Neutrophil (primary cell): Measurements from ENCODE around the gene NBAS.
"Not testable (repeated sequence)": the region's sequence is repeated elsewhere in the genome, so short reads cannot be mapped to it uniquely, and the experiment has no call there.

Experiments
- H3K27ac ChIP-seq: fragments of 200-600 bp; sonication (generic); 2 replicates; pipeline ENCODE4 v1.5.1; 2016; ENCODE audit warnings: mild to moderate bottlenecking, moderate library complexity
- H3K27me3 ChIP-seq: fragments of 200-600 bp; sonication (generic); 2 replicates; pipeline ENCODE4 v1.6.0; 2016; ENCODE audit warnings: mild to moderate bottlenecking
- H3K36me3 ChIP-seq: fragments of 200-600 bp; sonication (generic); 2 replicates; pipeline ENCODE4 v1.5.1; 2017
- H3K4me1 ChIP-seq, 2 experiments: fragments of 200-600 bp in 1 of 2; sonication (generic) in 1 of 2; 1 replicate in 1 of 2; 2 replicates in 1 of 2; pipeline versions ENCODE4 v1.5.1 to v1.6.1; 2013 to 2016; ENCODE audit warnings: low read depth in 1 of 2, low read length in 1 of 2, mild to moderate bottlenecking in 1 of 2, moderate library complexity in 1 of 2; ENCODE audit not compliant: control insufficient read depth in 1 of 2, insufficient read depth in 1 of 2
- H3K4me3 ChIP-seq, 2 experiments: fragments of 200-600 bp in 1 of 2; sonication (generic) in 1 of 2; 1 replicate in 1 of 2; 2 replicates in 1 of 2; pipeline ENCODE4 v1.5.1; 2013 to 2016; ENCODE audit warnings: low read depth in 1 of 2, low read length in 1 of 2, mild to moderate bottlenecking in 1 of 2, moderate library complexity in 1 of 2
- H3K9me3 ChIP-seq: fragments of 200-600 bp; sonication (generic); 2 replicates; pipeline ENCODE4 v1.5.1; 2016
- TF ChIP-seq, protein P1 (sequence below): fragments of 200-600 bp; sonication (generic); IDR thresholded peaks from 2 replicates; pipeline ENCODE4 v1.5.1; 2016; ENCODE audit warnings: antibody characterized with exemption

NBAS gene

DNA sequence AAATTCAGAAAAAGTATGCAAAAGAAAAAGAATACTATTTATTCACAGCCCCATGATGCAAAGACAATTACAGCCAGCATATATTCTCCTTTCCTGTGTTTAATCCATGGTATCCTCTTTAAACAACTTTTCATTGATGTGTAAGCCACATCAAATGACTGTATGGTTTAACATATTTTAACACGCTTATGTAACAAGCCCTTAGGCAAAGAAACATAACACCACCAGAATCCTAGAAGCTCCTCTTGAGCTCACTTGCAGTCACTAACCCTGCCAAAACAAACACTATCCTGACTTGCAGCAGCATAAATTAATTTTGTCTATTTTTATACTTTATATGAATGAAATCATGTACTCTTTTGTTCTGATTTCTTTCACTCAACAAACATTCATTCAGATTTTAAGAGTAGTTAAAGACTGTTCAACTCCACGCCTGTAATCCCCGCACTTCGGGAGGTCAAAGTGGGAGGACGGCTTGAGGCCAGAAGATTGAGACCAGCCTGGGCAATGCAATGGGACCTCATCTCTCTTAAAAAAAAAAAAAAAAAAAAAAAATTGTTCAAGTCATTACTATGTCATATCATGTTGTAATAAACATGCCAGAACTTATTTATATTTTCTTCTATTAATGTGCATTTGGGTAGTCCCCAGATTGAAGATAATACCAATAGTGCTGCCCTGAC, 226.3 kb downstream of the NBAS start:
- Histone ChIP-seq H3K4me3 (no peak overlapping the region), H3K27ac (no peak overlapping the region), H3K9me3 (no peaks in the 10 kb centered on the region), H3K36me3 (peaks cover 9% of the 10 kb centered on the region), H3K4me1 (peaks cover 31 to 39% of the 10 kb centered on the region in 2 experiments), H3K27me3 (no peaks in the 10 kb centered on the region)
- TF ChIP-seq, protein P1, sequence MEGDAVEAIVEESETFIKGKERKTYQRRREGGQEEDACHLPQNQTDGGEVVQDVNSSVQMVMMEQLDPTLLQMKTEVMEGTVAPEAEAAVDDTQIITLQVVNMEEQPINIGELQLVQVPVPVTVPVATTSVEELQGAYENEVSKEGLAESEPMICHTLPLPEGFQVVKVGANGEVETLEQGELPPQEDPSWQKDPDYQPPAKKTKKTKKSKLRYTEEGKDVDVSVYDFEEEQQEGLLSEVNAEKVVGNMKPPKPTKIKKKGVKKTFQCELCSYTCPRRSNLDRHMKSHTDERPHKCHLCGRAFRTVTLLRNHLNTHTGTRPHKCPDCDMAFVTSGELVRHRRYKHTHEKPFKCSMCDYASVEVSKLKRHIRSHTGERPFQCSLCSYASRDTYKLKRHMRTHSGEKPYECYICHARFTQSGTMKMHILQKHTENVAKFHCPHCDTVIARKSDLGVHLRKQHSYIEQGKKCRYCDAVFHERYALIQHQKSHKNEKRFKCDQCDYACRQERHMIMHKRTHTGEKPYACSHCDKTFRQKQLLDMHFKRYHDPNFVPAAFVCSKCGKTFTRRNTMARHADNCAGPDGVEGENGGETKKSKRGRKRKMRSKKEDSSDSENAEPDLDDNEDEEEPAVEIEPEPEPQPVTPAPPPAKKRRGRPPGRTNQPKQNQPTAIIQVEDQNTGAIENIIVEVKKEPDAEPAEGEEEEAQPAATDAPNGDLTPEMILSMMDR: no peak

DNA sequence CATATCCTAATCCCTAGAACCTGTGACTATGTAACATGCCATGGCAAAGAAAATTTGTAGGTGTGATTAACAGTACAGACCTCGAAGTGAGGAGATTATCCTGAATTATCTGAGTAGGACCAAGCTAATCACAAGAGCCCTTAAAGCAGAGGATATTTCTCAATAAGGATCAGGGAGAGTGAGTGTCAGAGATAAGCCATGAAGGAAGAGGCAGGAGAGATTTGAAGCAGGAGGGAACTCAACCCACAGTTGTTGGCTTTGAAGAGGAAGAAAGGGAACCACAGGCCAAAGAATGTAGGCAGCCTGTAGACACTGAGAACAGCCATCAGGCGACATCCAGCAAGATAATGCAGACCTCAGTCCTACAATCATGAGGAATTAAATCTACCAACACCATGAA, 229.3 kb downstream of the NBAS start:
- Histone ChIP-seq H3K27ac (no peak overlapping the region), H3K27me3 (no peaks in the 10 kb centered on the region), H3K4me1 (peaks cover 31 to 39% of the 10 kb centered on the region in 2 experiments), H3K9me3 (no peaks in the 10 kb centered on the region), H3K4me3 (no peak overlapping the region), H3K36me3 (peaks cover 31% of the 10 kb centered on the region)
- TF ChIP-seq, protein P1: no peak

DNA sequence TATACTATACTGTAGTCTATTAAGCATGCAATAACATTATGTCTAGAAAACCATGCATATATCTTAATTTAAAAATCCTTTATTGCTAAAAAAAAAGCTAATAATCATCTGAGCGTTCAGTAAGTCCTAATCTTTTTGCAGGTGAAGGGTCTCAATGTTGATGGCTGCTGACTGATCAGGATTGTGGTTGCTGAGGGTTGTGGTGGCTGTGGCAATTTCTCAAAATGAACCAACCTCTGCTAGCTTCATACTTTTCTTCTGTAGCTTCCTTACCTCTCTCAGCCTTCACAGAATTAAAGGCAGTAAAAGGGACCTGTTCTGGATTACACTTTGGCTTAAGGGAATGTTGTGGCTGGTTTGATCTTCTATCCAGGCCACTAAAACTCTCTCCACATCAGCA, 235.8 kb downstream of the NBAS start:
- TF ChIP-seq, protein P1: no peak
- Histone ChIP-seq H3K4me3 (no peak overlapping the region), H3K36me3 (peaks cover 34% of the 10 kb centered on the region), H3K27ac (no peak overlapping the region), H3K9me3 (no peaks in the 10 kb centered on the region), H3K27me3 (no peaks in the 10 kb centered on the region), H3K4me1 (no peaks in the 10 kb centered on the region)

DNA sequence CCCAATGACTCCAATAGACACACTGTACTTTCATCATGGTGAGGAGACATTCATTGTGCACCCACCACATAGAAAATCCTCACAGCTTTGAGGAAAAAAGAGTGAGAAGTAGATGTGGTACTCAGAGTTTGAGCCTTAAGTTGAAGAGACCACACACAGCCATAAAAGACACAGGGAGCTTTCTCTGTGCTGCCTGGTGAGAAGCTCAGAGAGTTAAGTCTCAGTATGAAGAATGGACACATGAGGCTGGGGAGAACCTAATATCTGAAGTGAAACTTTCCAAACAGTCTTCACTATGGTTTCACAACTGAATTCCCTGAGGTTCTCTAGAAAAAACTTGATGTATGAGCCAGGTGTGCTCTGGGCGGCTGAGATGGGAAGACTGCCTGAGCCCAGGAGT, 237.9 kb downstream of the NBAS start:
- Histone ChIP-seq H3K9me3 (no peaks in the 10 kb centered on the region), H3K36me3 (peaks cover 17% of the 10 kb centered on the region), H3K4me3 (no peak overlapping the region), H3K27ac (no peak overlapping the region), H3K27me3 (no peaks in the 10 kb centered on the region), H3K4me1 (no peaks in the 10 kb centered on the region)
- TF ChIP-seq, protein P1: no peak

DNA sequence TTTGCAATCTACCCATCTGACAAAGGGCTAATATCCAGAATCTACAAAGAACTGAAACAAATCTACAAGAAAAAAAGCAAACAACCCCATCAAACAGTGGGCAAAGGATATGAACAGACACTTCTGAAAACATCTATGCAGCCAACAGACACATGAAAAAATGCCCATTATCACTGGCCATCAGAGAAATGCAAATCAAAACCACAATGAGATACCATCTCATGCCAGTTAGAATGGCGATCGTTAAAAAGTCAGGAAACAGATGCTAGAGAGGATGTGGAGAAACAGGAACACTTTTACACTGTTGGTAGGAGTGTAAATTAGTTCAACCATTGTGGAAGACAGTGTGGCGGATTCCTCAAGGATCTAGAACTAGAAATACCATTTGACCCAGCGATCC, 239.7 kb downstream of the NBAS start:
- H3K4me3 ChIP-seq, H3K9me3 ChIP-seq, H3K4me1 ChIP-seq, H3K36me3 ChIP-seq, H3K27me3 ChIP-seq, H3K27ac ChIP-seq: not testable (repeated sequence)

DNA sequence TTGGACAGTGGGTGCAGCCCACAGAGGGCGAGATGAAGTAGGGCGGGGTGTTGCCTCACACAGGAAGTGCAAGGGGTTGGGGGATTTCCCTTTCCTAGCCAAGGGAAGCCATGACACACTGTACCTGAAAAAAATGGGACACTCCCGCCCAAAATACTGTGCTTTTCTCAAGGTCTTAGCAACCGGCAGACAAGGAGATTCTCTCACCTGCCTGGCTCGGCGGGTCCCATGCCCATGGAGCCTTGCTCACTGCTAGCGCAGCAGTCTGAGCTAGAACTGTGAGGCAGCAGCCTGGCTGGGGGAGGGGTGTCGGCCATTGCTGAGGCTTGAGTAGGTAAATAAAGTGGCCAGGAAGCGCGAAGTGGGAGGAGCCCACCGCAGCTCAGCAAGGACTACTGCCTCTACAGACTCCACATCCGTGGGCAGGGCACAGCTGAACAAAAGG, 244.7 kb downstream of the NBAS start:
- Histone ChIP-seq H3K27me3 (no peaks in the 10 kb centered on the region), H3K9me3 (no peaks in the 10 kb centered on the region), H3K4me1 (peaks cover 0 to 2% of the 10 kb centered on the region in 2 experiments), H3K36me3 (peaks cover 5% of the 10 kb centered on the region), H3K4me3 (no peak overlapping the region), H3K27ac (no peak overlapping the region)
- TF ChIP-seq, protein P1: no peak
